ENCODE results near the gene MPHOSPH8.
A peak's percentile ranks its signal among the peaks of the same experiment; 100 is the strongest.

The MPHOSPH8 gene, protein sequence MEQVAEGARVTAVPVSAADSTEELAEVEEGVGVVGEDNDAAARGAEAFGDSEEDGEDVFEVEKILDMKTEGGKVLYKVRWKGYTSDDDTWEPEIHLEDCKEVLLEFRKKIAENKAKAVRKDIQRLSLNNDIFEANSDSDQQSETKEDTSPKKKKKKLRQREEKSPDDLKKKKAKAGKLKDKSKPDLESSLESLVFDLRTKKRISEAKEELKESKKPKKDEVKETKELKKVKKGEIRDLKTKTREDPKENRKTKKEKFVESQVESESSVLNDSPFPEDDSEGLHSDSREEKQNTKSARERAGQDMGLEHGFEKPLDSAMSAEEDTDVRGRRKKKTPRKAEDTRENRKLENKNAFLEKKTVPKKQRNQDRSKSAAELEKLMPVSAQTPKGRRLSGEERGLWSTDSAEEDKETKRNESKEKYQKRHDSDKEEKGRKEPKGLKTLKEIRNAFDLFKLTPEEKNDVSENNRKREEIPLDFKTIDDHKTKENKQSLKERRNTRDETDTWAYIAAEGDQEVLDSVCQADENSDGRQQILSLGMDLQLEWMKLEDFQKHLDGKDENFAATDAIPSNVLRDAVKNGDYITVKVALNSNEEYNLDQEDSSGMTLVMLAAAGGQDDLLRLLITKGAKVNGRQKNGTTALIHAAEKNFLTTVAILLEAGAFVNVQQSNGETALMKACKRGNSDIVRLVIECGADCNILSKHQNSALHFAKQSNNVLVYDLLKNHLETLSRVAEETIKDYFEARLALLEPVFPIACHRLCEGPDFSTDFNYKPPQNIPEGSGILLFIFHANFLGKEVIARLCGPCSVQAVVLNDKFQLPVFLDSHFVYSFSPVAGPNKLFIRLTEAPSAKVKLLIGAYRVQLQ

DNA sequence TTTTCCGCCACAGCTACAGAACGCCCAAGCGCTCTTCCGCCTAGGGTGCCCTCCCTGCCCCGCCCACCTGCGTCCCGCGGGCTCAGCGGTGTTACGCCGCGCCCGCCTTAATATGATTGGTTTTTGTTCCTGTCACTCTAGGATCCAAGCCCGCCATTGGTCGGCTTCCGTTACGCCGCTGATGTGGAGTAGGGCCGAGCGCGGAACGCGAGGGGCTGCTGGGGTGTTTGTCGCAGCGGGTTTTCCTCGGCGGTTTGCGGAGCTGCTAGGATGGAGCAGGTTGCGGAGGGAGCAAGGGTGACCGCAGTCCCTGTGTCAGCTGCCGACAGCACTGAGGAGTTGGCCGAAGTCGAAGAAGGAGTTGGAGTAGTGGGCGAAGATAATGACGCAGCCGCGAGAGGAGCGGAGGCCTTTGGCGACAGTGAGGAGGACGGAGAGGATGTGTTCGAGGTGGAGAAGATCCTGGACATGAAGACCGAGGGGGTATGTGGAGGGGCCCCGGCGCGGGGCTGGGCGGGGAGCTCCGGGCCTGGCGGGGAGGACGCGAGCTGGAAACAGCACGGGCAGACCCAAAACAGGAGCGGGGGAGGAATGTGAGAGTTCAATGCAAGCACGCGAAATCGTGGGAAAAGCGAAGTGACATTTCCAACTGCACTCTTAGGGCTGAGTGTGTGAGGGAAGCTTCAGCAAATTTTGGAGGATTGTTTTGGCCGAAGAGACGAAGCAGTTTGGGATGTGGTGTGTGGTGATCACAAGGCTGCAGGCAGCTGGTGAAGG lies at the start of gene MPHOSPH8:
Gene MPHOSPH8 (plus strand): TSS at position 181 of the 777 bp plus-strand sequence. CDS start 90 bp downstream, at position 271.
- Mint-ChIP-seq H3K4me1 (peaks cover 16% of the 10 kb centered on the region), H3K27ac (peak within 1 kb of the TSS; percentile 92 to 98 (median 98)), H3K9me3 (peaks cover 3% of the 10 kb centered on the region), H3K27me3 (ENCODE audit: low read depth) (no peaks in the 10 kb centered on the region), H3K36me3 (ENCODE audit: low read depth) (peaks cover 16% of the 10 kb centered on the region), H3K4me3 (peak within 1 kb of the TSS; percentile 99 to 100 (median 99))
- TF ChIP-seq, protein P1, sequence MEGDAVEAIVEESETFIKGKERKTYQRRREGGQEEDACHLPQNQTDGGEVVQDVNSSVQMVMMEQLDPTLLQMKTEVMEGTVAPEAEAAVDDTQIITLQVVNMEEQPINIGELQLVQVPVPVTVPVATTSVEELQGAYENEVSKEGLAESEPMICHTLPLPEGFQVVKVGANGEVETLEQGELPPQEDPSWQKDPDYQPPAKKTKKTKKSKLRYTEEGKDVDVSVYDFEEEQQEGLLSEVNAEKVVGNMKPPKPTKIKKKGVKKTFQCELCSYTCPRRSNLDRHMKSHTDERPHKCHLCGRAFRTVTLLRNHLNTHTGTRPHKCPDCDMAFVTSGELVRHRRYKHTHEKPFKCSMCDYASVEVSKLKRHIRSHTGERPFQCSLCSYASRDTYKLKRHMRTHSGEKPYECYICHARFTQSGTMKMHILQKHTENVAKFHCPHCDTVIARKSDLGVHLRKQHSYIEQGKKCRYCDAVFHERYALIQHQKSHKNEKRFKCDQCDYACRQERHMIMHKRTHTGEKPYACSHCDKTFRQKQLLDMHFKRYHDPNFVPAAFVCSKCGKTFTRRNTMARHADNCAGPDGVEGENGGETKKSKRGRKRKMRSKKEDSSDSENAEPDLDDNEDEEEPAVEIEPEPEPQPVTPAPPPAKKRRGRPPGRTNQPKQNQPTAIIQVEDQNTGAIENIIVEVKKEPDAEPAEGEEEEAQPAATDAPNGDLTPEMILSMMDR (IDR thresholded peaks at IDR 0.05; ENCODE audit: unreplicated experiment in 3 of 3) = no peak

DNA sequence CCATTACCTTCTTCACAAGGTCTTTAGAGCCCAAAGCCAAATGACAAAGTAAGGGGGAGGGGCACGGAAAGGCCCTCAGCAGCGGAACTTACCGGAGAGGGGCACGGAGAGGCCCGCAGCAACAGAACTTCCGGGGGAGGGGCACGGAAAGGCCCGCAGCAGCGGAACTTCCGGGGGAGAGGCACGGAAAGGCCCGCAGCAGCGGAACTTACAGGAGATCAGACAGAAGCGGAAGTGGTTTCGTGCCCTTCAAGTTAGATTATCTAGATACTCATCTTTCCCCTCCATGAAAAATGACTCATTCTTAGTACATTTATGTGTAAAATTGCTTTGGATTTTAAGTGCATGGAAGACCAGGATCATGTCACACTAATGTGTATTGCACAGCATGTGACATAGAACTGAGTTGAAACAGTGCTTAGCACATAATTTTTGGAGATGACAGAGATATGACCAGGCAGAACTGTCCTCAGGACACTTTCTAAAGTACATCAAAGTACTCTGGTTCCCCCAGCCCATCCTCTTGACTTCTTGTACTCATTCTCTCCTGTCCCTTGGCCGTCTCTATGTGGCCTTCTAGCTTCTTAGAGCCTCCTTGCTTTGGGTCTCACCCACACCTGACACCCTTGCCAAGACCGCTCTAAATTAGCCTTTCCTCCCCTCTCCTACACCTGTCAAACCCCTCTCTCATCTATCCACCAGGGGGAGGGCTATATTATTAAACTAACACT lies 46.4 kb upstream of the MPHOSPH8 start:
- no peaks in the 10 kb centered on the region for H3K4me1 Mint-ChIP-seq
- no peak overlapping the region for H3K4me3 Mint-ChIP-seq
- peaks cover 9% of the 10 kb centered on the region for H3K27me3 Mint-ChIP-seq (ENCODE audit: low read depth)

DNA sequence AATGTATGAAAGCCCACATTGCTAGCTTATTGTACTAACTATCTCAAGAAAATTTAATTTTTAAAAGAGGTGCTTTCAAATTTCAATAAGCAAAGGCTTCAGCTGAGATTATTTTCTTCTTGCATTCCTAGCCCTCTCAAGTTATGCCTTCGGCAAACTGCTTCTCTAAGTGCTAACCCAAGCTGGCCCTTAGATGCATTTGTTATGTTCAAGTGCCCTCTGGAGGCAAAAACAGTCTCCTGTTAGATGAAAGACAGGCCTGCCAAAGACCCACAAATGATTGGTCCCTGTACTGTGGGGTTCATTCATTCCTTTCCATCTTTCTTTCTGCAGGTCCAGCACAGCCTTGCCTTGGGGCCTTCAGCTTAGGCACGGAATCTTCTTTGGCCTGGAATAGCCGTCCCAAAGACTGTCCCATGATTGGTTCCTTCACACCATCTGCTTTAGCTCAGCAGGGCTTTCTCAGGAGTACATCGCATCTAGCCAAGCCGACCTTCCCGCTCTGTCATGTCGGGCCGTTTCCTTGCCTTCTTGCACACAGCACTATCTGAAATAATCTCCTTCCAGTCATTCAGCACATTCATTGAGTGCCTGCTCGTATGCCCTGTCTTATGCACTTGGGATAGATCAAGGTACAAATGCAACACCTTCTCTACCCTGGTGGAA lies 45.7 kb upstream of the MPHOSPH8 start:
- H3K27me3 Mint-ChIP-seq (ENCODE audit: low read depth) = peaks cover 9% of the 10 kb centered on the region
- peaks cover 12% of the 10 kb centered on the region for H3K9me3 Mint-ChIP-seq
- no peaks in the 10 kb centered on the region for H3K4me1 Mint-ChIP-seq
- no peak overlapping the region for H3K27ac Mint-ChIP-seq
- H3K36me3 Mint-ChIP-seq (ENCODE audit: low read depth) = no peaks in the 10 kb centered on the region
- no peak overlapping the region for H3K4me3 Mint-ChIP-seq
- TF ChIP-seq, protein P1 (IDR thresholded peaks at IDR 0.05; ENCODE audit: unreplicated experiment in 3 of 3) = peak; percentile 20 to 42 (median 30)

More for the DNA sequence above, 46.4 kb upstream of the MPHOSPH8 start:
- H3K27ac Mint-ChIP-seq = no peak overlapping the region
- H3K36me3 Mint-ChIP-seq (ENCODE audit: low read depth) = no peaks in the 10 kb centered on the region
- TF ChIP-seq, protein P1 (IDR thresholded peaks at IDR 0.05; ENCODE audit: unreplicated experiment in 3 of 3) = no peak
- peaks cover 12% of the 10 kb centered on the region for H3K9me3 Mint-ChIP-seq

DNA sequence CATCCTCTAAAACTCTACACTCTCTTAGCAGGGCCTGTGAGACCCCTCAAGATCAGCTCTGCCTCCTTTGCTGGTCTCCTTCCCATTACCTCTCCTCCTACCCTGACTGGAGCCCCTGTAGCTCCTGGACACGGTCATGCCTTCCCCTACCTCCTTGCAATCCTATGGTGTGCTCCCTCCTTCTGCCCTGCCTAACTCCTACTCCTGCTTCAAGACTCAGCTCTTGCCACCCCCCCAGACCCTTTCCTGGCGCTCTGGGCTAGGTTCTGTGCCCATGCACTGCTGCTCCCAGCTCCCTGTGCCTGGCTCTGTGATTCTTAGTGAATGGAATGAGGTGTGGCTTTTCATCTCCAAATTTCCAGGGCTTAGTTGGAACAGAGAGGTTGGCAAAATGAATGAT lies 44.1 kb upstream of the MPHOSPH8 start:
- Mint-ChIP-seq H3K4me1 (no peaks in the 10 kb centered on the region), H3K4me3 (no peak overlapping the region), H3K27me3 (ENCODE audit: low read depth) (peaks cover 9% of the 10 kb centered on the region), H3K9me3 (peaks cover 3% of the 10 kb centered on the region), H3K36me3 (ENCODE audit: low read depth) (no peaks in the 10 kb centered on the region), H3K27ac (no peak overlapping the region)
- TF ChIP-seq, protein P1 (IDR thresholded peaks at IDR 0.05; ENCODE audit: unreplicated experiment in 3 of 3) = no peak

DNA sequence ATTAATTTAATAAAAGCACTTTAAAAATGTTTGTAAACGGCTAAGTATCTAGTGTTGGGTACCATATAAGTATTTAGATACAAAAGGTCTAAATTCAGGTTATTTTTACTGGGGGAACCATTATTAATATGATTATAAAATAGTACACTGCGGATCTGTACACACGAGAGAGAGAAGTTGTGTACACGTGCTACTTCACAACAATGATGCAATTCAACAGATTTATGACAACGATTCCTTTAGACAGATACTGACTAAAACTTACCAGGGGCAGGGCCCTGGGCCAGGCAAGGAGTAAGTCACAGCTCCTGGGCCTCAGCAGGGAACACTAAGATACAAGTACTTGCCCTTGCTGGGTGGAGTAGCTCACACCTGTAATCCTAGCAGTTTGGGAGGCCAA lies 43.0 kb upstream of the MPHOSPH8 start:
- H3K36me3 Mint-ChIP-seq (ENCODE audit: low read depth) = no peaks in the 10 kb centered on the region
- TF ChIP-seq, protein P1 (IDR thresholded peaks at IDR 0.05; ENCODE audit: unreplicated experiment in 3 of 3) = no peak
- no peak overlapping the region for H3K27ac Mint-ChIP-seq
- no peak overlapping the region for H3K4me3 Mint-ChIP-seq
- H3K4me1 Mint-ChIP-seq = no peaks in the 10 kb centered on the region
- peaks cover 3% of the 10 kb centered on the region for H3K9me3 Mint-ChIP-seq
- H3K27me3 Mint-ChIP-seq (ENCODE audit: low read depth) = peaks cover 12% of the 10 kb centered on the region

Measured in nephron (organoid).